DMS79 (cell line): ENCODE results near the gene EGFR.

Experiments used
- DNase-seq: peaks from one replicate; lab custom pipeline; 2025; lab: John Stamatoyannopoulos, UW

Gene EGFR

DNA sequence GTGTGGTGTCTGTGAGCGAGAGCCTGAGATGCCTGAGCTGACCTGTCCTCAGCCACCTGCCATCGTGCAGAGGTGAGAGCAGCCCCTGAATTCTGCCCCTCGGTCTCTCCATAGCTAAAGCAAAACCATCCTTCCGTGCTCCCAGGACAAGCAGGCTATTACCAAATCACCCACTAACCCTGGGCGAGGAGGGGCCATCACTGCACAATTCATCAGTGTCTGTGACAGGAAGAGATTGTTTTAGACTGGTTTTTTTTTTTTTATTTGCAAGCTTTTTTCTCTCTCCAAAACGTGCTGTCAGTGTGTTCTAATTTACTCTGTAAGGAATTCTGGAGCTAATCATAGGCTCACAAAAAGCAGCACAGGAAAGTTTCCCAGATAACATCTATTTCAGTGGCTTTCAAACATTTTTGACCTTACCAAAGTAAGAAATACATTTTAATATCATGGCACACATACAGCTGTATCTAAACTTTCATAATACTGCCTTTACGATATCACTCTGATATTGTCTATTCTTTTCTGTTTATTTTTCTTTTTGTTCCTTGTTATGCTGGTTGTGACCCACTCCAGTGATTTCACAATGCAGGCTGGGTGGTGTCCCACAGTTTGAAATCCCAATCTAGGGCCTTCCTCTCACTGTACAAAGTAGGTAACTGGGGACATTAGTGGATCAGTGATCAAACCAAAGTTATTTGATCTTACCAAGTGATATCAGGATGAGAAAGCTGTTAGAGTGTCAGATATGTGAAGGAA is 62.8 kb downstream of the EGFR start:
- DNase-seq: no peak

DNA sequence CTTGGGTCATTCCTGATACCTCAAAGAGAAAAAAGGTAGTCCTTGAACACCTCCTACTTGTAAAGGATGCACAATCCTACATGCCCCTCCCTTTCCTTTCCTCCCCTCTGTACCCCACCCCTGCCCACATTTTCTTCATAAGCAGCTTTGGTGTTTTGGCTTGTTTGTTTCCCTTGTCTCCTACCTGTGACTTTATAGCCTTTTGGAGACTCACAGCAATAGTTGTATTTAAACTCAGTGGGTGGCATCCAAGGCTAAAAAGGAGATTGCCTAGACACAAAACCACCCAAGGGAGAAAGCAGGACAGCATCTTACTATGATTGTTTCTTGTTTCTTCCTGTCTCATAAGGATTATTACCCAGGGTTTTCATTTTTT is 63.4 kb downstream of the EGFR start:
- DNase-seq: no peak

DNA sequence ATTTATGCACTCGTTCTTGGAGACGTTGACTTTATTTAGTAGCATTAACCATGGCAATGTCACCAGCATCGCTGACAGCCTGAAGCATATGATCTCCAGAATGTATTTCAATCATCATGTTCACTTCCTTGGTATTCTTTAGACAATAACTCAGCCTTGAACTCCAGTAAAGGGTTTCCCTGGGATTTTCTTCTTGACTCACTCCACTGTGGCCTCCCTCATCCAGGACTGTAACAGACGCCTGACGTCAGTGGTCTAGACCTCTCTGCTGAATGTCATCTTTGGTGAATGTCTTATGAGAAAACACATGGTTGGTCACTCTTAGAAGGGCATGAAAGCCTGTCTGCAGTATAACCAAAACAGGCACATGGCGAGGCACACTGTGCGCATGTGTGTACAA is 64.4 kb downstream of the EGFR start:
- no peak for DNase-seq

DNA sequence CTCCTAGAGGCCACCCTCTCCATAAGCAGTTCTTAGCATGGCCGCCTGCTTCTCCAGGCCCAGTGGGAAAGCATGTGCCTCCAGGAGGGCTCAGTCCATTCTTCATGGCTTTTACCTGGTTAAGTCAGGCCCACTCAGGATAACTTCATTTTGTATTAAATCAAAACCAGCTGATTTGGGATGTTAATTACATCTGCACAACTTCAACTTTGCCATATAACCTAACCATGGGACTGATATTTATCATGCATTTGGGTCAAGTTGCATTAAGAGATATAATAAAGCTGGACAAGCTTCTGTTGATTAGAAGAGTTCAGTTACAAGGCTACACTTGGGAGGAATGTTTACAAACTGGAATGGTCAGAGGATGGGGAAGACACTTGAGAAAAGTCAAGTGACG is 65.5 kb downstream of the EGFR start:
- DNase-seq: no peak

DNA sequence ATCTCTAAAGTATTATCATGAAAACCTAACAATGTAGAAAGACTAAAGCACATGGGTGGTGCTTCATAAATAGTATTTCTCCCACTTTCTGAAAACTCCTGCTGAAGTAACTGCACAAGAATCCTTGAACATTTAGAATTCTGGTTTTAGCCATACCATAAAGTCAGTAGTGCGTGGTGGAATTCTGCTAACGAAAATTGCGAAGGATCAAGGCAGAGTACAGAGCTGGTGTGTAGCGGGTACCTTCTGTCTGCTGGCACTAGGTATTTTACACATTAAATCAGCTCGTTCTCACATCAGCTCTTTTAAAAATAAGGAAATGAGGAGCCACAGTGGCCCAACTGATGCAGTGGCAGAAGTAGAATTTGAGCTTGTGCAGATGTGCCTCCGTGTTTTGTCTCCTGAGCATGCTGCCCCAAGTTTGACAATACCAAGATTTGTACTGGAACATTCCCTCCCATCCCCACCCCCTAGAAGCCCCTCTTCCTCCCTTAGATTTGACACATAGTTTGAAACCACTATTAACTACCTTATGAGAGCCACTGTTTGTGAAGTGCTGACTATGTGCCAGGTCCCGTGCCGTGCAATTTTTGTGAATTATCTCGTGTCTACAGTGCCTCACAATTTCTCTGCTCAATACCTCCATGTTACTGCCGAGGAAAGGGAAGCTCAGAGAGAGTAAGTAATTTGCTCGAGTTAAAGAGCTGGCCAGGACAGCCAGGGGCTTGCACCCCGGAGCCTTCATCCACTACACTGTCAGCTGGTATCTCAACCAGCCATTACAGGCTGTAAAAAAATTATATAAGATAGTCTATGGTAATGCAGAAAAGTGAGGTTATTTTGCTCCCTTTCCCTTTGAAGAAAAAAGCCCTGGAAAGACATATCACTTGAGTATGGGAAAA is 66.9 kb downstream of the EGFR start:
- no peak for DNase-seq

DNA sequence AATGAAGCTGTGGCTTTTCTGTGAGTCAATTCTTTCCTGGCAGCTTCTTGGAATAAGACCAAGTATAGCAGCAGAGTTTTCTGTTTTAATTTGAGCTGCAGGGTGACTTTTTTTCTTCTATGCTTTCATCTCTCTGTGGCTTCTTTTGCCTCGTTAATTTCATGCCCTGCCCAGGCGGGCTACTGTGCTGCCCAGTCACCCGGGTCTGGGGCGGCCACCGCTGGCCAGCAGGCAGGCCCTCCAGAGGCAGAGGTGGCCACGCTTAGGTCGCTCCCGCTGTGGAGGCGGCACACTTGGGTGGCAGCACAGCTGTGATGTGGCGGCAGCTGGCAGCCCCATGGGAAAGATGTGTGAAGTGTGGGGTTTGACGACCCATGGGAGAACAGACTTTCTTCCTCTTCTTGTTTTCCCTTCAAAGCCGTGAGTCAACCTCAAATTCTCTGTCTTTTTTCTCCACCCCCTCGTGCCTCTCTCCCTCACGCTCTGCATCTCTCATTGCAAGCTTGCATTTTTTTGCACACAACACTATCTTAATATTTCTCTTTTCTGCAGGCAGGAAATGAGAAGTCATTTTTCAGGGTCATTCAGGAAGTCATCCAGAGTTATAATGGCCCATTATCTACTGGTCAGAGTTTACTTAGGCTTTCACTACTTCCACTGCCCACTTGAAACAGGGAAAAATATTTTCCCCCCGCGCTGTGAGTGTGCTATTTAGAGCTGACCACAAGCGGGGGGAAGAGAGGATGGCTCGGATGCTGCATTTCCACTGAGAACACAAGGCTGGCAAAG is 67.8 kb downstream of the EGFR start:
- peak; percentile 50 for DNase-seq

DNA sequence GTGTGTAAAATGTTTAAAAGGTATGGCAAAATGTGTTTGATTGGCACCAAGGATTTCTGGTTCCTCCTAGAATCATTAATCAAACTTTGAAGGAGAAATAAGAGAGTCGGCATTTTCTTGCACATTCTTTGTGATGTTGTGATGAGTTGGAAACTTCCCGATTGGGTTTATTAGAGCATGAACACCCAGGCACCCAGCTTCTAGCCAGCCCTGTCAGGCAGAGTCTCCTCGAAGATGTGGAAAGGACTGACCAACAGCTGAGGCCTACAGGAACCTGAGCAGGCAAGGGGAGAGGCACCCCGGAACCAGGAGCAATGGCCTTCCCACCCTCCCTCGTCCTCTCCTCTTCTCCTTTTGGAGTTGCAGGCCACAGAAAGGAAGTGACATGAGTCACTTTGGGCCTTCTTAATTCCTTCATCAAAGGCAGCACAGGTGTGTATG is 68.7 kb downstream of the EGFR start:
- no peak for DNase-seq

DNA sequence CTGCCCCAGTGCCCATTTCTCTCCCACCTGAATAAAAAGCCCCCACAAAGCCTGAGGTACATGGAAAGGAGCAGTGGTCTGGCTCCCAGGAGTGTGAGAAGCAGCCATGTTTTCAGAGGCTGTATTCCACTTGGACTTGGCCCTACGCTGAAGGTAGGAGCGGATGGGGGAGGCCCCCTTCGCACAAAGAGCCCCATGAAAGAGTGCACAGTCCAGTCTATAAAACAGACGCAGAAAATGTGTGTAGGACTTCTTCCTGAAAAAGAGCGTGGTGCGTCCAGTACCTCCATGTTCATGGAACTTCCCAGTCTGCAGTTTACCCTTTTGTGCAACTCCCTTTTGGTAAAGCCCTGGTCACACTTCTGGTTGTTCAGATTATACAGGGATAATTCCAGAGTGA is 69.3 kb downstream of the EGFR start:
- DNase-seq: no peak

DNA sequence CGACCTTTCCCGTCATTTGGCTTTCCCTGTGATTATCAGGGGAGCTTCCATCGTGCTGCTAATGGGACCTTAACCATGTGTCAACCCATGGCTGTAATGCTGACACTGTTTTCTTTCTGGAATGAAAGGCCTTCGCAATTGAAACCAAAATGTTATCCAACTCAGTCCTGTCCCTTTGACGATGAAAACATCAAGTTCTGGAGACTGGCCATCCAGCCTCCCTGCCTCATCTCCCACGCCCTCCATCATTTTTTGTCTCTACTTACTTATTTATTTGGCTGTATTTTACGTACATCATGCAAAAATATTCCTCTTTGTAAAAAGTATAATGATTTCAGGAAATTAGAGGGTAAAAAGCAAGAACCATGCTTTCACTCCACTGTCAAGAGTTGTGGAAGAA is 69.8 kb downstream of the EGFR start:
- no peak for DNase-seq

DNA sequence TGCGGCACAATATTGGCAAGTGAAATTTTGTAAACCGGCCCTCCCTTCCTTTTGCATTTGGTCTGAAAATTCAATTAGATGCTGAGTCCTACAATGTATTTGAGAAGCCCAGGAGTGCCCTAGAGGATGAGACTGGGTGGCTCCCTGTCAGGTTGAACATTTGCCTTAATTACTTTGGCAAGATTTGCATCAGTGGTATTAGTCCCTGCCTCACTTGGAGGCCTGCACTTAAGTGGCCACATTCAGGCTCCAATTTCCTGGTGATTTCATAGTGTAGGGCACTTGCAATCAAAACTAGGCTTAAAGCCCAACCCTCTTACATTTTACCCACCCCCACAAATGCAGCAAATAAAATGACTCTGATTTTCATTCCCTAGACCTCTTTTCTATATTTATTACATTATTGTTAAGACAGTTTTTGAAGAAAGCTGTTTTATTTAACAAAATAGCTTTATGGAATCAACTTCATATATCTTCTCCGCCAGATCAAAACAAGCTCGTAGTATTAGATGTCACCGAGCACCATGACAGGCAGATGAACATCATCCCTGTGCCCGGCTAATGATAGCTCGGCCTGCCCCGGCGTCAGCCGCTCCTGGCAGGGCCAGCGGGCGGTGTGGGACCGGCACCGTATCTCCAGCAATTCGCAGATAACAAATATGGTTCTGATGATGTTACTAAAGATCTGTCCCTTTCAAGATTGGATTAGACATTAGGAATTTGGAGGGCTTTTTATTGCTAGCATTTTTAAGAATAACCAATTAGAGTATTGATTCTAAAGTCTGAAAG is 73.6 kb downstream of the EGFR start:
- DNase-seq: peak; percentile 87

DNA sequence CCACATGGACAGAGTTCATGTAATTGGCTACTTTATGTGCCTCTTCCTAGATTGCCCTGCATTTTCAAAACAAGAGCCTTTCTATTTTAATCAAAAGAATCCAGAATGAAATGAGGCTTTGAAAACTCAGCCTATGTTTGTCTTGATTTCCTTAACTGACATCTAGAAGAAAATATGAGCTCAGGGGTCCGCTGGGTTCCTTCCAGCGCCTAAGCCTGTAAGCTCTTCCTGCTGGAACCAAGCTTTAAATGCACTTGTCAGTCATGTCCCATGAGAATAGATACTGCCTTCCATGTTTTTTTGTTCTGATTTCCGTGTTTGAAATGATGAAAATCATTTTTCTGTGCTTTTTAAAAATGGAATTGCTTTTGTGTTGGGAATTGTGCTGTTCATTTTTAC is 74.2 kb downstream of the EGFR start:
- no peak for DNase-seq

DNA sequence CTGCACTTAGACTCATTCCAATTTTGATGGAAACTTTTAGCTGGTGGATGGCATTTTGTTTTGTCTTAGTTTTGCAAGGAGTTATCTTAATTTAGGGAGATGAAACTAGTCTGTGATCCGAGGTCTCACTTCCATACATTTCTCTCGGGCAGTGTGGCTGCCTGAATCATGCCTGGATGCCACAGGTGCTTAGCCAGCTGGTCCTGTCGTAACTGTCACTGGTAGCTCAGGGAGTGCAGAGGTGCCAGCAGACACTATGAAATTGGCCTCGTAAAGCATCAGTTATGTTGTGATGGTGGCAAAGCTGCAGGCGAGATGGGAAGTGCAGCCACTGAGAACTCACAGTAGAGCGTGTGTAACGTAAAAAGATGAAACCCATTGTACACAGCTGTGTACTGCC is 74.9 kb downstream of the EGFR start:
- no peak for DNase-seq

DNA sequence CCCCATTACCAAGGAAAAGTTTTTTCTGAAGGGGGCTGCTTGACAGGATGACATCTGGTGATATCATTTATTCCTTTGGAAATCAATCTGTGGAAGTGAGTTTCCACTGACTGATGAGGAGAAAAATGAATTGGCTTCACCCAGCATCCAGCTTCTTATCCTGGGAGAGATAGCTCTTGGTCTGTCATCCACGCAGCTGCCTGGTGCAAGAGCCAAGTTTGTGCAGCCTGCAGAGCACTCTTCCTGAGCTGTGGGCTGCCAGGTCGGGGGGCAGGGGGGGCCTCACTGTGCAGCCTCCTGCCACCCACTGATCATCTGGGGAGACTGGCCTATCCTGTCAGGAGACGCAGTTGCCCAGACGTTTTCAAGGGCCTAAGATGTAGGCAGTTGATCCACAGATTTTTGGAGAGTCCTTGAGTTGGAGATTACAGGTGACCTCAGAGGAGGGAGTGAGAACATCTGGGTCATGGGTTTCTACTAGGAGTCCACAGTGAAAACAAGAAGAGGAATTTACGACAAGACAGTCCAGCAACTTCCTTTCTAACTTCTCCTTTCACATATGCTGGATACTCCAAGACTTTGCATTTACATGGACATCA is 75.4 kb downstream of the EGFR start:
- DNase-seq: peak; percentile 21

DNA sequence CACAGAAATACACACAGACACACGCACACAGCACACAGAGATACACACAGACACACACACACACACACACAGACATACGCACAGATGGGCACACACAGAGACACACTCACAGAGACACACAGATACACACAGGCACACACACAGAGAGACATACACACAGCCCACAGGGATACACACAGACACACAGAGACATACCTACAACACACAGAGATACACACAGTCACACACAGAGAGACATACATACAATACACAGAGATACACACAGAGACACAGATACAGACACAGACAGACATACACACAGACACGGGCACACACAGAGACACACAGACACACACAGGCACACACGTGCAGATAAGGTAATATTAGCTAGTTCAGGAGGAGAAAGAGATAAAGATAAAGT is 76.9 kb downstream of the EGFR start:
- DNase-seq: no peak

DNA sequence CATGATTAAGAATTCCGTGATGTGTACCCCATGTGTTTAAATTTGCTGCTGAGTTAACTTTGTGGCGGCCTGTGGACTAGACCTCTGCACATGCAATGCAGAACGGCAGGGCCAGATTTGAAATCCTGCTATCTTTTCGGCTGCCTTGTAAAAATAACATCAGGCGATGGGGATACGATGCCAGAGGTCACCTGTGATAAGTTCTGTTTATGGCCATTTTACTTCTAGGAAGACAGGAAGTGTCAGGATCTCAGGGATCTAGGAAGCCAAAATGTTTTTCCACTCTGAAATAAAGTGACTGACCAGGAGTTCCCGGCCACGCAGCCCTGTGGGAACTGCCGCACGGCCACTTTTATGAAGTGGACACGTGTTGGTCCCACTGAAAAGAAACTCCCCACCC is 77.5 kb downstream of the EGFR start:
- DNase-seq: no peak

DNA sequence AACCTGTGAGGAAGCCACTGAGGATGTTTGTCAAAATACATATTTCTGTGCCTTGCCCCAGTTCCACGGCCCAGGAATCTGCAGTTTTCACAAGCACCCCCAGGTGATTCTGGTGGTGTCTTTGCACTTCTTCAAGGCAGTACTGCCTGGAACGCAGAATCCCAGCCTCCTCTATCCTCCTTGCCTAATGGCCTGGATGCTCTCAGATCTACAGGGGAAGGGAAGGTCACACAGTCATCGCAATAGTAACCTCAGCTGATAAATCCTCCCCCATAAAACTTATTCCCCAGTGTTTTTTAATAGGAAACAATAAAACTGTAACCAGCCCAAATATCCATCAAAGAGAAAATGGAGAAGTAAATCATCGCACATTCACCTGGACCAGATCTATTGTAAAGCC is 78.3 kb downstream of the EGFR start:
- DNase-seq: no peak

DNA sequence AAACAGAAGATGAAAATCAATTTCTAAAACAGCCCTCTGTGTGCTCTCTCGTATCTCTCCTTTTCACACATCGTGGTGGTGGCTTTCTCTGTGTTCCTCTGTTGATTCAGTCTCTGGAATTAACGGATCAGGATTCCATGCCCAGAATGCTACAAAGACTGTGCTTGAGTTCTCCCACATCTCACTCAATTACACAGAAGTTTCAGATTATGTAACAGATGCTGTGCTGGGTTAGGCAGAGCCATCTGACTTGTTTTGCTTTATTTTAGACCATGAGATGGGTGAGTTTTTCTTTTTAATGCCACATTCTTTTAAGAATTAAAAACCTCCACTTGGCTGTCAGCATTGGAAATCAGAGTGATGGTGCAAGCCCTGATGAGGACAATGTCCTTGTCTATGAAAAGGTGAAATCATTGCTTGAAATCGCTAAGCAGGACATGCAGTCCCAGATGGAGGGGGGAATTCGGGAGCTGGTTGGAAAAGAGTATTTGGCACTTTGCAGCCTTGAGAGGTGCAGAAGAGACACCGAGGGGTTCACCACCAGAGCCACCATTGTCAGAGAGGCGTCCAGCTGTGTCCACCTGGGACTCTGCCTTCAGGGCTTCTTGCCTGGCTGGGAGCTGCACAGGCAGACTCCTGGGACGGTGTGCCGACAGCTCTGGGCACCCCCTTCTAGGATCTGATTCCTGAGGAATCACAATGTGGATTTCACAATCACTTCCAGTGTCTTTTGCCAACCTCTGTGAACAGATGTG is 80.4 kb downstream of the EGFR start:
- no peak for DNase-seq

DNA sequence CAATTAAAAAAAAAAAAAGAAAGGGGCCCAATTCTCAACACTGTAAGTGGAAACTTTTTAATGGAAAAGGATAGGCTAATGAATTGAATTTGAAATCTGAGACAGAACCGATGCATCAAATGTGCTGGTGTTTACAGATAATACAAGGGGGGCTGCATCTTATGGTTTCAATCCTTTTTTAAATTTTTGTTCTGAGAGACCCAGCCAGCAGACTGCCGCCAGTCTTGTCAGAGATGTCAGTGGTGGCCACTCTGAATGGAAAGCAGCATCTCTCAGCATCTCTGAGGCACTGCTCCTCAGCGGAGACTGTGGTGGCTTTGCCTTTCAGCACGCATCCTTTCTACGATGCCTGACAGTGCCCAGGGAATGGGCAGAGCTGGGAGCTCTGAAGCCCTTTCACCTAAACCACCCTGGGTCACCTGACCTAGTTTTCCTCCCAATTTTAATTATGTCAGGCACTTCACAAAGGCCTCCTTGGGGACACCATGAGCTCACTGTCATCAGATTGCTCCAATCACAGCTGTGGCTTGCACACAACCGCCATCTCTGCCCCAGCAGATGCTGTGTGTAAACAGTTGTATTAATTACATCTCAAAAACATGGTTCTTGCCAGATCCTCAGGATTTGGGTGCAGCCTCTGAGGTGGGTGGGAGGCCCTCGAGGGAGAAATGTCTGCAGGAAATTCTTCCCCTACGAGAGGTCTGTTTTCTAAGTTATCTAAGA is 81.2 kb downstream of the EGFR start:
- peak; percentile 91 for DNase-seq

DNA sequence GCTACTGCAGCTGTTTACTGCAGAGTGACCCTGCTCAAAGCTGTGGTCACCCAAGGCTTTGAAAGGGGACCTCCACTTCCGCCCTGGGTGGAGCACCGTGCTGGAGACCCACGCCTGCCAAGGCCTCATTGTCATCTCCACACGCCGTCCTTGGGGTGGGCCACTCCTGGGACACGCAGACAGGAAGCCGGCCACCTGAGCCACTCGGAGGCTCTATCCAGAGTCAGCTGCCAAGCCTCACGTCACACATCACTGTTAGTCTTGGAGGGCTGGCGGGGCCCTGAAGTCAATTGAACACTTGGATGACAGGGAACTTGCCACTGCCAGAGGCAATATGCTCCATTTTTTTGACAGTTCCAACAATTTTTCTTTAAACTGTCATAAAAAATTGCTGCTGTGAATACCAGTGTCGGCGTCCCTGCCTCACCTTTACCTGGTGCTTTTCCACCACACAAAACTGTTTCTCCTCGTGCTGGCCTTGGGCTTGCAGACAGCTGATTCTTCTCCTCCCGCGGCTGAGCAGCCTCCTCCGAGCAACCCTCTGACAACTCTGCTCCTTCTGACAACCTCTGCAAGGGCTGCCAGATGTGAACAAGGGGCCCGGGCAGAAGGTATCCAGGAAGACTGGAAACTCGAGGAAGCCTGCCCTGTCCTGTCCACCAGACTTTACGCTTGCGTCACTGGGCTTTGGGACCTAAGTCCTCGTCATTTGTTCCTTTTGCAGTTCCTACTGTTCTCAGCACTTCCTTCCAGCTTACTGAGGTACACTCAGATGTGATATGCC is 81.9 kb downstream of the EGFR start:
- DNase-seq: peak; percentile 88
